ENCODE measurements around the gene DSE.

- TF ChIP-seq POLR2A (IDR thresholded peaks at IDR 0.05) (no peak), CTCF (IDR thresholded peaks at IDR 0.05) (no peak), EP300 (IDR thresholded peaks at IDR 0.05; ENCODE audit: low read depth) (no peak), POLR2AphosphoS5 (IDR thresholded peaks at IDR 0.05) (no peak)
These were observed 73.8 kb downstream of the DSE start for GRCh38 chr6:116444575-116444974.
